SK-N-DZ (cell line): Measurements from ENCODE around the gene NR3C1.

Source experiments
- DNase-seq: peaks from one replicate; pipeline ENCODE4 v3.0.0-alpha.2; 2015; ENCODE audit warnings: low spot score
- small RNA-seq, 2 experiments: library from RNA; depleted of rRNA; stranded (forward); fragments of <200 nt; gene quantifications; one replicate each; pipeline ENCODE3, GENCODE V24; 2014

The NR3C1 gene

GRCh38 chr5:143234162-143234842 lies 169.2 kb downstream of the NR3C1 start:
- no peak for DNase-seq

DNA sequence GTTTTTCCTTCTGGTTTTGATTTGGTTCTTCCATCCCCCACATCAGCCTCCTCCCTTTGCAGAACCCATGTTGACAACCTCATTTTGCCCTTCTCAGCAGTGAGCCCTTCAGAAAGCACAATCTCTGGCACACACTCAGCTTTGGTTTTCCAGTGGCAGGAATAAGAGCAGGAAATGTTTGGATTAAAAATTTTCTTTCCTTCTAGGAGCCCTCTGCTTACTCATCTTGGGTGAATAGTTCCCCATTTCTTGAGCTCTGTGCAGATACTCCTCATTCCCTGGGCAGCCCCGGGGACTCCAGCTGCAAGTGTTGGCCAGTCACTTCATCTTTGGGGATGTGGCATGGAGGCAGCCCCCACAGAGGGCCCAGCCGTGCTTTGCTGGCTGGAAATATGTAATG lies 170.5 kb downstream of the NR3C1 start:
- DNase-seq, result no peak

DNA sequence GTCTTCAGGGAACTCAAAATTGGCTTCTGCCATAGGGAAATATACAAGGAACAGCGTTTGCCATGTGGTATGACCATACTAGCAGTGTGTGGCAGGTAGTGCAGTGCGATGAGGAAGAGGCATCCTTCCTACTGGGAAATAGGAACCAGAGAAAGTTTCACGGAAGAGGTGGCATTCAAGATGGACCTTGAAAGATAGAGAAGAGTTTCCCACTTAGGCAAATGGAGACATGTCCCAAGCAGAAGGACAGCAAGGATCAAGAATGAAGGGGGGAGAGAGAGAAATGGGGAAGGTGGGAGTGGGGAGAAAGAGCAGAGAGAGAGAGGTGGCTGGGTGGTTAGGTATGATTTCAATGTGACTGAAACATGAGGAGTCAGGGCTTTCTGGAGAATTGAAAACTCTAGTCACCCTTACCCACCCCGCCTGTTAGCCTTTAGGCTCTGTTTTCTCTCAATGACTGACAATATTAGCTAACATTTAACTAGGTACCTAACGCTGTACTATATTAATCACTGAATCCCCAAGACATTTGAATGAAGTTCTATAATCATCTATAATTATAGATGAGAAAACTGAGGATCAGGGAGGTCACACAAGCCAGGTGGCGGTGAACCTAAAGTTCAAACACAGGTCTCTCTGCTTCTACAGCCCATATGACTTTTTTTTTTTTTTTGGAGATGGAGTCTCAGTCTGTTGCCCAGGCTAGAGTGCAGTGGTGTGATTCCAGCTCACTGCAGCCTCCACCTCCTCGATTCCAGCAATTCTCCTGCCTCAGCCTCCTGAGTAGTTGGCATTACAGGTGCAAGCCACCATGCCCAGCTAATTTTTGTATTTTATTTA lies 171.3 kb downstream of the NR3C1 start:
- no peak for DNase-seq

DNA sequence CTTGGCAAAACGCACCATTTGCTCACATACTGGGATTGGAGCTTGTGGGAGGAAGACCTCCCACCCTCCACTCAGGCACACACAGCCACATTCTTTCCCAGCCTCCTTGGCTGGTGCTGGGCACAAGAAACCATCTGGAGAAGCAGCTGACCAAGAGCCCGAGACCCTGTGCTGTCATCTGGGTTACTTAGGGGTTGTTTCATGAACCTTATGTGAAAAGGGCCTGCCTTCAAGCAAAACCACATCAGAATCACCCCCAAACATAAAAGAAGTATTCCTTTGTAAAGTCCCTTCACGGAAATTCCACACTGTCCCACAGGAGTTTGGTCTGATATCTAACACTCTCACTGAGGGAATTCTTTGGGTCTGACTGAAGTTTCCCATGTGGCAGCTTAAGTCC lies 172.1 kb downstream of the NR3C1 start:
- no peak for DNase-seq

DNA sequence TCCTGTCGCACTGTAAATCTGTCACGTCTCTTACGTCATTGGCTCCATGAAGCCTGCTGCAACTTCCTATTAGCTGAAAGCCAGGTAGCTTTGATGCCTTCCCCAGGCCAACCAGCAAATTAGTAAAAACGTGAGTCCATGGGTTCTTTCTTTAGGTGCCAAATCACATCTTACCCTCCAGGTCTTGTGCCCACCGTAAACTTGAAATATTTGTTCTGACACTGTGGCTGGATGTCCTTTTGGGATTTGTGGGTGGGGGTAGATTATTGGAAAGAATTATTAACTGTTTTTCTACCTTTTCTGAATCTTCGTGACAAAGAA lies 172.8 kb downstream of the NR3C1 start:
- no peak for DNase-seq

DNA sequence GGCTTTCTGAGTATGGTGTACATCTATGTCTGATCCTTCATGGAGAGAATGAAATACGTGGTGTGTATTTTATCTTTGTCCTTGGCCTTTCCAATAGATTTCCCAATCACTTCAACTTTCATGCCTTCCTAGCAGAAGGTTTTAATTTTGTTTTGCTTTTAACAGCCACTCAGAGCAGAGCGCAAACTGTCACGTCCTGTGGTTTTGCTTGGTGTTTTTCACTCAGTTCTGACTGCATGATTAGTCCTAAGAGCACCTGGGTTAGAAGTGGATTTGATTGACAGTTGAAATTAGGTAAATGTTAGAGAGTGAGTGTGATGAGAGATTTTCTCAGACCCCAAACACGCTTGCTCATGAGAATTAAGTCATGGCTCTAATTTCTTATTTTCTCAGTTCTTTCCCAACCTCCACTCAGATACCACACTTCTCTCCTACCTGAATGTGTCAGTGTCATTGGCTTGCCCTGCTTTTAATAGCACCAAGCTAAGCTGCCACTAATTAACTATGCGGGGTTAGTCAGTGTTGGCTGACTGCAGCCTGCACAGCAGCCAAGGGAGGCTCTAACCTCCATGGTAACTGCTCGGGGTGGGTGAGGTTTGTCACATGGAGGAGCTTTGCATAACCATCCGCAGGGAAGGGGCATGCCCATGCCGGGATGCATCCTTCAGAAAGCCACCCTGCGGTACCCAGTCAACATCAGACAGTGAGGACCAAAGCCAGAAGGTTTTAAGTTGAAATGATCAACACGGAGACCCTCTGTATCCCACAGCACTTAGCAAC lies 173.4 kb downstream of the NR3C1 start:
- no peak for DNase-seq

GRCh38 chr5:143229426-143229895 lies 174.0 kb downstream of the NR3C1 start:
- no peak for DNase-seq

DNA sequence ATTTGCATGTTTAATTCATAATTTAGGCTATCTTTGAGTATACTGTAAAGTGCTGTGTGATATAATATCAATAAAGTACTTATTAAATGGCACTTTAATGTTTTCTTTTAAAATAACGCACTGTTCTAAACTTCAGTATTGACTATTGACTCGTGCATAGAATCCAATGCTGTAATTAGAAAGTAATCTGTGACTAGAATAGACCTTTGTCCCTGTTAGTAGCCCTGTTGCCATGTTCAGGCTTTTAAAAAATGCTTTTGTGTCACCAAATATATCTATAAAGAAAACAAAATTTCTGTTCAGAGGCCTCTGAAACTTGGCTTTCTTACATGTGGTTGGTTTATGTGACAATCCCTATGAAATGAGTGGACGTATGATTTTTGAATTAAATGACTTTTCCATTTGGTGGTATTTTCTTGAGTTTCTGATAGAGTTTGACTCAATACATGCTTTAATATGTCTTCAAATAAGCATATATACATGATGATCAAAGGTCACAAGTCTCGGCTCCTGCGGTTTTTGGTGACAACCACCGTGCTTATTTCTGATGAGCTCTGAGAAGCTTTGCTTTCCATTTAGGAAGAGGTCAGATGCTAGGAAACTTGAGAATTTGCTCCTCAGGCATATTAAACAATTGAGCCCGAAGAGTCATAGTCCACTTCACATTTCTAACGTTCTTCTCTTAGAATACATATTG lies 174.7 kb downstream of the NR3C1 start:
- DNase-seq, result no peak

Small RNA genes within 50 kb of the gene (small RNA-seq; reads per million reads assigned to genes)
- gene AC091925.2, result 0 reads per million in 2 experiments
